Measurements from ENCODE around the gene THAP3.

GRCh38 chr1:6648556-6648955 lies 23.9 kb downstream of the THAP3 start:
- TF ChIP-seq CTCF (IDR thresholded peaks at IDR 0.05), result no peak
- no peak for TF ChIP-seq POLR2A (IDR thresholded peaks at IDR 0.05)
